HS-5 (cell line): ENCODE measurements around the gene NUDT22.

ENCODE experiments used
- DNase-seq: peaks from one replicate; pipeline ENCODE4 v3.0.0-alpha.2; 2012; ENCODE audit warnings: low read depth

NUDT22 gene

GRCh38 chr11:64227405-64227956 lies 1.4 kb downstream of the NUDT22 start:
- DNase-seq = no peak

- no peak for DNase-seq
Measured at GRCh38 chr11:64229090-64229743, 3.1 kb downstream of the NUDT22 start.

GRCh38 chr11:64229744-64230170 lies 3.7 kb downstream of the NUDT22 start:
- DNase-seq = no peak

GRCh38 chr11:64230171-64230984 lies 4.3 kb downstream of the NUDT22 start, which contains the start of gene DNAJC4:
DNAJC4 (plus strand) TSS chr11:64230548; CDS start chr11:64230855, 307 bp downstream.
- no peak for DNase-seq

GRCh38 chr11:64230985-64231365 lies 4.9 kb downstream of the NUDT22 start:
- no peak for DNase-seq

GRCh38 chr11:64231546-64231945 lies 5.5 kb downstream of the NUDT22 start:
- DNase-seq = no peak

GRCh38 chr11:64232182-64232966 lies 6.3 kb downstream of the NUDT22 start:
- DNase-seq = no peak

GRCh38 chr11:64232967-64233315 lies 6.9 kb downstream of the NUDT22 start:
- no peak for DNase-seq

GRCh38 chr11:64233913-64234586 lies 8.0 kb downstream of the NUDT22 start, which contains the start of gene VEGFB:
VEGFB (plus strand) TSS chr11:64234584; CDS start chr11:64234834, 250 bp downstream.
- DNase-seq = no peak

GRCh38 chr11:64234647-64235379 lies 8.7 kb downstream of the NUDT22 start:
- DNase-seq = no peak

GRCh38 chr11:64235437-64236161 lies 9.5 kb downstream of the NUDT22 start:
- no peak for DNase-seq

GRCh38 chr11:64237484-64237951 lies 11.4 kb downstream of the NUDT22 start:
- no peak for DNase-seq

GRCh38 chr11:64238076-64238475 lies 12.0 kb downstream of the NUDT22 start:
- DNase-seq = no peak

- no peak for DNase-seq
Measured at GRCh38 chr11:64238999-64239398, 12.9 kb downstream of the NUDT22 start.

- no peak for DNase-seq
Measured at GRCh38 chr11:64239662-64240434, 13.8 kb downstream of the NUDT22 start.

GRCh38 chr11:64240435-64241240 lies 14.6 kb downstream of the NUDT22 start, which contains the start of gene FKBP2:
FKBP2 (plus strand) TSS chr11:64241095; CDS start chr11:64242388, 1,293 bp downstream.
- peak; percentile 79 for DNase-seq

GRCh38 chr11:64241241-64241490 lies 15.1 kb downstream of the NUDT22 start:
- DNase-seq = no peak

- DNase-seq = peak; percentile 96
Measured at GRCh38 chr11:64241491-64242374, 15.7 kb downstream of the NUDT22 start.
